Mesenchymal stem cell (in vitro differentiated cells and primary cell): Measurements from ENCODE around the gene CDH4.

Experiments
- DNase-seq: peaks from one replicate; pipeline ENCODE4 v3.0.0-alpha.2; 2013
- H2AFZ ChIP-seq: one replicate; pipeline ENCODE4 v1.6.1; 2013; ENCODE audit warnings: low read depth, mild to moderate bottlenecking, control low read depth, inconsistent platforms, low read length, moderate library complexity
- H2AK5ac ChIP-seq: 2 replicates; pipeline ENCODE4 v1.6.1; 2013; ENCODE audit warnings: low read length, moderate library complexity, mild to moderate bottlenecking, inconsistent platforms; ENCODE audit not compliant: severe bottlenecking
- H2BK120ac ChIP-seq: one replicate; pipeline ENCODE4 v1.6.1; 2013; ENCODE audit warnings: low read depth, mild to moderate bottlenecking, inconsistent platforms, low read length, moderate library complexity
- H2BK12ac ChIP-seq, 2 experiments: one replicate each; pipeline ENCODE4 v1.6.1; 2013; ENCODE audit warnings: inconsistent platforms in 2 of 2, low read length in 2 of 2, mild to moderate bottlenecking in 2 of 2, moderate library complexity in 2 of 2, control low read depth in 1 of 2
- H2BK15ac ChIP-seq: one replicate; pipeline ENCODE4 v1.6.1; 2013; ENCODE audit warnings: mild to moderate bottlenecking, low read depth, inconsistent platforms; ENCODE audit not compliant: poor library complexity, severe bottlenecking
- H2BK5ac ChIP-seq: 2 replicates; pipeline ENCODE4 v1.6.1; 2013; ENCODE audit warnings: low read depth, mild to moderate bottlenecking, low read length, control low read depth, inconsistent platforms; ENCODE audit not compliant: poor library complexity, severe bottlenecking
- H3K14ac ChIP-seq, 2 experiments: one replicate each; pipeline ENCODE4 v1.6.1; 2013; ENCODE audit warnings: inconsistent platforms in 2 of 2, low read length in 2 of 2, control low read depth in 1 of 2, mild to moderate bottlenecking in 1 of 2, moderate library complexity in 1 of 2
- H3K18ac ChIP-seq, 2 experiments: one replicate each; pipeline ENCODE4 v1.6.1; 2013; ENCODE audit warnings: inconsistent platforms in 2 of 2, low read length in 2 of 2, control low read depth in 1 of 2, low read depth in 1 of 2, mild to moderate bottlenecking in 1 of 2
- H3K23ac ChIP-seq, 2 experiments: one replicate each; pipeline ENCODE4 v1.6.1; 2013; ENCODE audit warnings: inconsistent platforms in 2 of 2, low read length in 2 of 2, mild to moderate bottlenecking in 2 of 2, moderate library complexity in 2 of 2, control low read depth in 1 of 2
- H3K27ac ChIP-seq: 2 replicates; pipeline ENCODE4 v1.5.1; 2013; ENCODE audit warnings: mild to moderate bottlenecking, moderate library complexity, low read length, control low read depth, inconsistent platforms; ENCODE audit not compliant: poor library complexity, severe bottlenecking
- H3K27me3 ChIP-seq, 2 experiments: 2 replicates each; pipeline versions ENCODE4 v1.6.1 to v1.7.0; 2013; ENCODE audit warnings: low read length in 2 of 2, mild to moderate bottlenecking in 2 of 2, moderate library complexity in 2 of 2, control low read depth in 1 of 2, inconsistent platforms in 1 of 2; ENCODE audit not compliant: control insufficient read depth in 1 of 2, insufficient read depth in 1 of 2
- H3K36me3 ChIP-seq, 2 experiments: 2 replicates each; pipeline versions ENCODE4 v1.6.1 to v1.7.0; 2013; ENCODE audit warnings: low read length in 2 of 2, control low read depth in 1 of 2, inconsistent platforms in 1 of 2, low read depth in 1 of 2, mild to moderate bottlenecking in 1 of 2; ENCODE audit not compliant: insufficient read depth in 2 of 2, control insufficient read depth in 1 of 2
- H3K4ac ChIP-seq, 2 experiments: one replicate each; pipeline ENCODE4 v1.6.1; 2013; ENCODE audit warnings: inconsistent platforms in 2 of 2, low read length in 2 of 2, mild to moderate bottlenecking in 2 of 2, moderate library complexity in 2 of 2, control low read depth in 1 of 2, low read depth in 1 of 2
- H3K4me1 ChIP-seq: 2 replicates; pipeline ENCODE4 v1.6.1; 2013; ENCODE audit warnings: low read depth, low read length, control low read depth; ENCODE audit not compliant: control insufficient read depth, insufficient read depth
- H3K4me2 ChIP-seq: 2 replicates; pipeline ENCODE4 v1.6.1; 2013; ENCODE audit warnings: low read length, mild to moderate bottlenecking, inconsistent platforms; ENCODE audit not compliant: poor library complexity, severe bottlenecking
- H3K4me3 ChIP-seq, 2 experiments: 2 replicates each; pipeline versions ENCODE4 v1.5.1 to v1.7.0; 2013; ENCODE audit warnings: low read length in 2 of 2, mild to moderate bottlenecking in 2 of 2, control low read depth in 1 of 2, low read depth in 1 of 2; ENCODE audit not compliant: insufficient read depth in 1 of 2
- H3K79me1 ChIP-seq: replicated peaks from 2 replicates; pipeline ENCODE4 v1.6.1; 2013; ENCODE audit warnings: mild to moderate bottlenecking, control low read depth, low read length, inconsistent platforms; ENCODE audit not compliant: poor library complexity, severe bottlenecking
- H3K9ac ChIP-seq: 2 replicates; pipeline ENCODE4 v1.7.0; 2013; ENCODE audit warnings: mild to moderate bottlenecking, low read length, moderate library complexity
- H3K9me3 ChIP-seq: 2 replicates; pipeline ENCODE4 v1.7.0; 2013; ENCODE audit warnings: mild to moderate bottlenecking, low read length; ENCODE audit not compliant: control insufficient read depth
- H4K8ac ChIP-seq: one replicate; pipeline ENCODE4 v1.6.1; 2013; ENCODE audit warnings: inconsistent platforms, mild to moderate bottlenecking, low read length, moderate library complexity
- H4K91ac ChIP-seq: one replicate; pipeline ENCODE4 v1.6.1; 2013; ENCODE audit warnings: mild to moderate bottlenecking, low read length, inconsistent platforms
- WGBS: methylation state at CpG from one replicate; pipeline ENCODE4 v1.1.7; 2013; ENCODE audit warnings: mixed read lengths; 5-methylcytosine and 5-hydroxymethylcytosine counted together

Gene CDH4

DNA sequence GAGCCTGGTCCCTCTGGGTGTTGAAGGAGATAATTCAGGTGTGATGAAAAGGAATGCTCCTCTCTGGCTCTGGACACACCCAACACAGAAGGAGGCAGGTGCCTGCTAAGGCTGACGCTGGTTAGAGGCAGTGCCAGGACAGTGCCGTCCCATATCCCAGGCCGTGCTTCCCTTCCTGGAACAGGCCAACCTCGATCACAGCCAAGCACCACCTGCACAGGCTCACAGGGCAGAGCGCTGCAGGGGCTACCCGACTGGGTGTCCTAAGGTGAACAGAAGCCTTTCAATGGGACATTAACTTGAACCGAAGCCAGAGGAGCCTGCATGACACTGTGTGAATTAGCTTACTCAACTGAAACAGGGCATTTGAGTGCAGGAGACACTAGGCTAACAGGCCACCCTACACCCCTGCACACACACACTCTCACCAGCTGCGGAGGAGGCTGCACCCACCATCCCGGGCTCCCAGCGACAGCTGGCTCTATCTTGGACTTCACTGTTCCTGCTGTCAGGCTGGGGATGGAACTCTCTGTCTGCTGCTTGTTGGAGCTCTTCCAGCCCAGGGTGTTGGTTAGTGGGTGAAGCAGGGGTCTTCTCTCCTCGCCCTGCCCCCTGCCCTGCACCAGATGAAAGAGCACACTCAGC lies 466.4 kb downstream of the CDH4 start:
- H3K23ac ChIP-seq, result no peak overlapping the region
- no peak overlapping the region for H3K9ac ChIP-seq
- no peak overlapping the region for H2BK5ac ChIP-seq
- WGBS, result 86% methylated on average over 9 of the region's 11 CpGs
- peaks cover 17 to 19% of the 10 kb centered on the region in 2 experiments for H3K27me3 ChIP-seq
- peaks cover 4% of the 10 kb centered on the region for H3K4me1 ChIP-seq
- no peaks in the 10 kb centered on the region for H3K9me3 ChIP-seq
- no peak overlapping the region for H3K4me2 ChIP-seq
- peak overlapping the region in 1 of 2 experiments; percentile 23 for H3K14ac ChIP-seq
- H4K91ac ChIP-seq, result no peak overlapping the region
- no peak overlapping the region for H2BK12ac ChIP-seq
- no peak overlapping the region for H4K8ac ChIP-seq
- no peaks in the 10 kb centered on the region for H3K79me1 ChIP-seq
- H3K36me3 ChIP-seq, result no peaks in the 10 kb centered on the region
- no peak overlapping the region for H3K27ac ChIP-seq
- no peak overlapping the region for H2BK120ac ChIP-seq
- no peak overlapping the region for H2AFZ ChIP-seq
- DNase-seq, result no peak
- H2AK5ac ChIP-seq, result no peak overlapping the region
- no peak overlapping the region for H3K4ac ChIP-seq
- no peak overlapping the region for H2BK15ac ChIP-seq
- no peak overlapping the region for H3K18ac ChIP-seq
- no peak overlapping the region for H3K4me3 ChIP-seq

- DNase-seq, result no peak
These were observed 467.8 kb downstream of the CDH4 start for GRCh38 chr20:61719691-61720347.

GRCh38 chr20:61720348-61720696 lies 468.3 kb downstream of the CDH4 start:
- 88% methylated on average over 4 of the region's 4 CpGs for WGBS

More at GRCh38 chr20:61719691-61720347, 467.8 kb downstream of the CDH4 start:
- Histone ChIP-seq H3K14ac (no peak overlapping the region), H3K27ac (no peak overlapping the region), H3K4me1 (peaks cover 8% of the 10 kb centered on the region), H3K18ac (no peak overlapping the region), H4K91ac (peak overlapping the region; percentile 7), H3K27me3 (peaks cover 17 to 19% of the 10 kb centered on the region in 2 experiments), H2BK5ac (no peak overlapping the region), H3K4me3 (no peak overlapping the region), H2BK15ac (no peak overlapping the region), H3K4ac (no peak overlapping the region), H2AK5ac (no peak overlapping the region), H3K4me2 (no peak overlapping the region), H2BK120ac (no peak overlapping the region), H3K9me3 (no peaks in the 10 kb centered on the region), H3K9ac (no peak overlapping the region), H3K79me1 (no peaks in the 10 kb centered on the region), H2BK12ac (no peak overlapping the region), H3K23ac (no peak overlapping the region), H2AFZ (no peak overlapping the region), H4K8ac (no peak overlapping the region), H3K36me3 (no peaks in the 10 kb centered on the region)
- 69% methylated on average over 25 of the region's 25 CpGs for WGBS

DNA sequence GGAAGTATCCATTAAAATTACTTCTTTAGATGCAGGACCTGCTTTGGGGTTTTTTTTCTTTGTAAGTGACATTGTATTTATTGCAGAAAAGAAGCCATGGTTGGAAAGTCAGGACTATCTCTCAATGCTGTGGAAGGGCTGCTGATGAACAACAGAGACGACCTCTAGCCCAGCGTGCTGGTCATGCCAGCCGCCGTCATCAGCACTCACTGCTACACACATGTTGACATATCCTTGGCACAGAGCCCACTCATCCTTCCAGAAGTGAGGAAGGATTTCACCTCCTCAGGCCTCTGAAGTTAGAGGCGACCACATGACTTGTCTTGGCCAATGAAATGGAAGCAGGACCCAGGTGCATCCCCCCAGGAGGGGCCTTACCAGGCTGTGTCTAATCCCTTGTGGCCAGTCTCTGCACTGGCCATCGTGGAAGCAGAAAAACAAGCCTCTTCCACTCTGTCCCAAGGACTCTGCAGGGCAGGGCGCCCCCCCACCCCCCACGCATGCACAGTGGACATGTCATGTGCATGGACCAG lies 470.2 kb downstream of the CDH4 start:
- WGBS, result 80% methylated on average over 8 of the region's 8 CpGs
- Histone ChIP-seq H2AK5ac (no peak overlapping the region), H2AFZ (no peak overlapping the region)

More at GRCh38 chr20:61720348-61720696, 468.3 kb downstream of the CDH4 start:
- no peaks in the 10 kb centered on the region for H3K9me3 ChIP-seq
- H2BK12ac ChIP-seq, result no peak overlapping the region
- no peak overlapping the region for H3K4me2 ChIP-seq
- H4K8ac ChIP-seq, result no peak overlapping the region
- H2AFZ ChIP-seq, result no peak overlapping the region
- H2BK15ac ChIP-seq, result no peak overlapping the region
- no peak overlapping the region for H2AK5ac ChIP-seq
- peaks cover 8% of the 10 kb centered on the region for H3K4me1 ChIP-seq
- no peak overlapping the region for H3K14ac ChIP-seq
- DNase-seq, result no peak
- no peak overlapping the region for H3K4ac ChIP-seq
- H3K36me3 ChIP-seq, result no peaks in the 10 kb centered on the region
- peak overlapping the region; percentile 7 for H4K91ac ChIP-seq
- H3K23ac ChIP-seq, result no peak overlapping the region
- no peak overlapping the region for H3K27ac ChIP-seq
- H3K79me1 ChIP-seq, result no peaks in the 10 kb centered on the region
- peaks cover 17 to 19% of the 10 kb centered on the region in 2 experiments for H3K27me3 ChIP-seq
- no peak overlapping the region for H2BK120ac ChIP-seq
- H3K18ac ChIP-seq, result no peak overlapping the region
- H2BK5ac ChIP-seq, result no peak overlapping the region
- no peak overlapping the region for H3K4me3 ChIP-seq
- no peak overlapping the region for H3K9ac ChIP-seq

More for the DNA sequence above, 470.2 kb downstream of the CDH4 start:
- Histone ChIP-seq H3K27ac (no peak overlapping the region), H3K4ac (no peak overlapping the region), H2BK5ac (no peak overlapping the region), H3K79me1 (no peaks in the 10 kb centered on the region), H3K9ac (no peak overlapping the region), H2BK120ac (no peak overlapping the region), H3K9me3 (no peaks in the 10 kb centered on the region), H4K91ac (no peak overlapping the region), H3K23ac (no peak overlapping the region), H3K27me3 (peaks cover 17 to 19% of the 10 kb centered on the region in 2 experiments), H2BK15ac (no peak overlapping the region), H2BK12ac (no peak overlapping the region), H3K4me2 (no peak overlapping the region), H3K36me3 (no peaks in the 10 kb centered on the region), H3K14ac (no peak overlapping the region), H3K4me3 (no peak overlapping the region), H4K8ac (no peak overlapping the region), H3K4me1 (peaks cover 8% of the 10 kb centered on the region), H3K18ac (no peak overlapping the region)
- DNase-seq, result no peak
